Fibroblast of lung (primary cell): ENCODE measurements around the gene PDIK1L. TPM values are rescaled to one million over a fixed set of nuclear protein-coding genes. Genes with fewer than 3 reads are reported as not detected.

Experiments used
- DNase-seq, 2 donors: peaks; one replicate each; pipeline versions ENCODE4 v3.0.0 to v3.0.0-alpha.2; 2010; ENCODE audit warnings: low read depth in 2 of 2
- H2AFZ ChIP-seq: 2 replicates; pipeline ENCODE4 v1.5.1; 2012; ENCODE audit warnings: low read length, control low read depth, inconsistent platforms
- H3K27ac ChIP-seq: 2 replicates; pipeline ENCODE4 v1.5.1; 2011; ENCODE audit warnings: low read length, control low read depth; ENCODE audit not compliant: insufficient read depth
- H3K27me3 ChIP-seq: 2 replicates; pipeline ENCODE4 v1.5.1; 2011; ENCODE audit warnings: mild to moderate bottlenecking, low read length; ENCODE audit not compliant: control insufficient read depth, insufficient read depth
- H3K36me3 ChIP-seq: 2 replicates; pipeline ENCODE4 v1.5.1; 2011; ENCODE audit warnings: low read length; ENCODE audit not compliant: control insufficient read depth, insufficient read depth
- H3K4me1 ChIP-seq: 2 replicates; pipeline ENCODE4 v1.5.1; 2011; ENCODE audit warnings: low read length; ENCODE audit not compliant: control insufficient read depth, insufficient read depth; ENCODE audit errors: extremely low read depth
- H3K4me2 ChIP-seq: 2 replicates; pipeline ENCODE4 v1.5.1; 2011; ENCODE audit warnings: low read length, control low read depth; ENCODE audit not compliant: insufficient read depth; ENCODE audit errors: extremely low read depth
- H3K4me3 ChIP-seq, 4 experiments: fragments of 200-600 bp in 1 of 4; sonication (generic) in 1 of 4; replicated peaks in 1 of 4; 2 replicates each; pipeline ENCODE4 v1.5.1; 2011 to 2016; ENCODE audit warnings: low read length in 4 of 4, low read depth in 3 of 4, mild to moderate bottlenecking in 3 of 4, control low read depth in 2 of 4, inconsistent platforms in 1 of 4, mixed read lengths in 1 of 4; ENCODE audit not compliant: insufficient read depth in 1 of 4; ENCODE audit errors: control extremely low read depth in 1 of 4
- H3K79me2 ChIP-seq: 2 replicates; pipeline ENCODE4 v1.5.1; 2012; ENCODE audit warnings: mild to moderate bottlenecking, low read length, inconsistent platforms; ENCODE audit not compliant: control insufficient read depth, insufficient read depth
- H3K9ac ChIP-seq: 2 replicates; pipeline ENCODE4 v1.5.1; 2011; ENCODE audit warnings: mild to moderate bottlenecking, low read length, control low read depth; ENCODE audit not compliant: insufficient read depth
- H3K9me3 ChIP-seq: 2 replicates; pipeline ENCODE4 v1.5.1; 2012; ENCODE audit warnings: low read depth, low read length; ENCODE audit not compliant: control insufficient read depth, insufficient read depth
- H4K20me1 ChIP-seq: 2 replicates; pipeline ENCODE4 v1.5.1; 2011; ENCODE audit warnings: low read length; ENCODE audit not compliant: control insufficient read depth, insufficient read depth; ENCODE audit errors: extremely low read depth
- CTCF ChIP-seq, 2 donors: IDR thresholded peaks in 1 of 2; conservative IDR thresholded peaks in 1 of 2; 1 replicate in 1 of 2; 2 replicates in 1 of 2; pipeline ENCODE4 v1.5.1; 2011 to 2012; ENCODE audit warnings: low read length in 2 of 2, control low read depth in 1 of 2, inconsistent platforms in 1 of 2, low read depth in 1 of 2, mild to moderate bottlenecking in 1 of 2
- EZH2 ChIP-seq: IDR thresholded peaks from 2 replicates; pipeline ENCODE4 v1.5.1; 2012; ENCODE audit warnings: low read length, control low read depth, mild to moderate bottlenecking; ENCODE audit errors: missing control alignments
- polyA plus RNA-seq, 2 donors: library from polyadenylated mRNA; depleted of rRNA in 1 of 2; stranded (reverse) in 1 of 2; unstranded in 1 of 2; fragments of >200 nt; gene quantifications; 2 replicates each; pipeline ENCODE4 v1.2.1, GENCODE V29; 2011 to 2012; ENCODE audit warnings: missing spikeins in 1 of 2
- total RNA-seq: library from RNA; depleted of rRNA; stranded (reverse); fragments of >200 nt; gene quantifications from 2 replicates; pipeline ENCODE4 v1.2.1, GENCODE V29; 2014

PDIK1L gene
- total and polyA plus RNA-seq, 2 donors (not counting 1 experiment from before 2014, with no cell fraction given), result 3.0 to 4.3 TPM

- Histone ChIP-seq H3K9me3 (no peaks in the 10 kb centered on the region), H3K4me3 (no peak overlapping the region), H3K27ac (no peak overlapping the region), H3K9ac (no peak overlapping the region), H3K4me2 (no peak overlapping the region), H4K20me1 (no peaks in the 10 kb centered on the region), H2AFZ (no peak overlapping the region), H3K36me3 (no peaks in the 10 kb centered on the region), H3K79me2 (no peaks in the 10 kb centered on the region), H3K27me3 (peaks cover 19% of the 10 kb centered on the region), H3K4me1 (no peaks in the 10 kb centered on the region)
- DNase-seq, result no peak
- TF ChIP-seq EZH2 (no peak), CTCF (conservative IDR thresholded peaks at IDR 0.05 in 1 of 2, IDR thresholded peaks at IDR 0.05 in 1 of 2; ENCODE audit: low read depth in 1 of 2, low read length in 2 of 2) (no peak)
These were observed 44.8 kb upstream of the PDIK1L start for GRCh38 chr1:26066857-26067256.

- no peak within 1 kb of the TSS for H3K27ac ChIP-seq
- no peaks in the 10 kb centered on the region for H4K20me1 ChIP-seq
- no peak within 1 kb of the TSS for H3K4me3 ChIP-seq
- no peaks in the 10 kb centered on the region for H3K9me3 ChIP-seq
- no peak within 1 kb of the TSS for H3K4me2 ChIP-seq
- no peak for TF ChIP-seq CTCF (conservative IDR thresholded peaks at IDR 0.05 in 1 of 2, IDR thresholded peaks at IDR 0.05 in 1 of 2; ENCODE audit: low read depth in 1 of 2, low read length in 2 of 2)
- TF ChIP-seq EZH2, result no peak
- no peaks in the 10 kb centered on the region for H3K79me2 ChIP-seq
- DNase-seq, result no peak
- no peaks in the 10 kb centered on the region for H3K36me3 ChIP-seq
- no peak within 1 kb of the TSS for H3K9ac ChIP-seq
- no peaks in the 10 kb centered on the region for H3K4me1 ChIP-seq
- peaks cover 22% of the 10 kb centered on the region for H3K27me3 ChIP-seq
- H2AFZ ChIP-seq, result no peak within 1 kb of the TSS
These were observed 44.2 kb upstream of the PDIK1L start, which contains the start of gene TRIM63 for GRCh38 chr1:26067432-26067911. Gene TRIM63, minus strand, starts transcription at chr1:26067630. Its CDS starts 136 bp downstream, at chr1:26067494.

GRCh38 chr1:26069941-26070295, 41.7 kb upstream of the PDIK1L start:
- no peak for DNase-seq
- Histone ChIP-seq H4K20me1 (no peaks in the 10 kb centered on the region), H3K9me3 (no peaks in the 10 kb centered on the region), H2AFZ (no peak overlapping the region), H3K4me3 (no peak overlapping the region), H3K4me1 (no peaks in the 10 kb centered on the region), H3K79me2 (no peaks in the 10 kb centered on the region), H3K4me2 (no peak overlapping the region), H3K27ac (no peak overlapping the region), H3K36me3 (no peaks in the 10 kb centered on the region), H3K27me3 (peaks cover 15% of the 10 kb centered on the region), H3K9ac (no peak overlapping the region)
- TF ChIP-seq CTCF (conservative IDR thresholded peaks at IDR 0.05 in 1 of 2, IDR thresholded peaks at IDR 0.05 in 1 of 2; ENCODE audit: low read depth in 1 of 2, low read length in 2 of 2), result no peak
- no peak for TF ChIP-seq EZH2
